Measurements from ENCODE around the gene TIAM2.

GRCh38 chr6:155061381-155061780, 66.3 kb downstream of the TIAM2 start:
- TF ChIP-seq POLR2A (IDR thresholded peaks at IDR 0.05; ENCODE audit: low read depth, low read length): no peak
- no peak for TF ChIP-seq POLR2AphosphoS5 (IDR thresholded peaks at IDR 0.05; ENCODE audit: low read depth, low read length)
- TF ChIP-seq TAF1 (IDR thresholded peaks at IDR 0.05; ENCODE audit: borderline replicate concordance, low read depth, low read length): no peak

Measured in GM12892 (cell line).